Neural cell (in vitro differentiated cells): ENCODE results near the gene CCNY.

Experiments used
- EP300 ChIP-seq: fragments of 450-650 bp; conservative IDR thresholded peaks from 2 replicates; pipeline ENCODE4 v1.6.1; 2014; ENCODE audit warnings: antibody characterized with exemption, mild to moderate bottlenecking, moderate library complexity; ENCODE audit not compliant: poor library complexity, severe bottlenecking
- MXI1 ChIP-seq: fragments of 450-650 bp; conservative IDR thresholded peaks from 2 replicates; pipeline ENCODE4 v1.6.1; 2014; ENCODE audit warnings: antibody characterized with exemption, mild to moderate bottlenecking; ENCODE audit not compliant: poor library complexity, severe bottlenecking
- RAD21 ChIP-seq: fragments of 450-650 bp; conservative IDR thresholded peaks from 2 replicates; pipeline ENCODE4 v1.6.1; 2014; ENCODE audit warnings: antibody characterized with exemption, mild to moderate bottlenecking, moderate library complexity
- TF ChIP-seq, protein P1 (sequence below): fragments of 450-650 bp; IDR thresholded peaks from 2 replicates; pipeline ENCODE4 v1.5.1; 2014; ENCODE audit warnings: antibody characterized with exemption, mild to moderate bottlenecking, moderate library complexity; ENCODE audit not compliant: poor library complexity, severe bottlenecking
- TF ChIP-seq, protein P2 (sequence below): IDR thresholded peaks from 2 replicates; pipeline ENCODE4 v1.6.1; 2012; ENCODE audit warnings: borderline replicate concordance

GRCh38 chr10:35379226-35380137 lies 43.2 kb downstream of the CCNY start:
- TF ChIP-seq, protein P1, sequence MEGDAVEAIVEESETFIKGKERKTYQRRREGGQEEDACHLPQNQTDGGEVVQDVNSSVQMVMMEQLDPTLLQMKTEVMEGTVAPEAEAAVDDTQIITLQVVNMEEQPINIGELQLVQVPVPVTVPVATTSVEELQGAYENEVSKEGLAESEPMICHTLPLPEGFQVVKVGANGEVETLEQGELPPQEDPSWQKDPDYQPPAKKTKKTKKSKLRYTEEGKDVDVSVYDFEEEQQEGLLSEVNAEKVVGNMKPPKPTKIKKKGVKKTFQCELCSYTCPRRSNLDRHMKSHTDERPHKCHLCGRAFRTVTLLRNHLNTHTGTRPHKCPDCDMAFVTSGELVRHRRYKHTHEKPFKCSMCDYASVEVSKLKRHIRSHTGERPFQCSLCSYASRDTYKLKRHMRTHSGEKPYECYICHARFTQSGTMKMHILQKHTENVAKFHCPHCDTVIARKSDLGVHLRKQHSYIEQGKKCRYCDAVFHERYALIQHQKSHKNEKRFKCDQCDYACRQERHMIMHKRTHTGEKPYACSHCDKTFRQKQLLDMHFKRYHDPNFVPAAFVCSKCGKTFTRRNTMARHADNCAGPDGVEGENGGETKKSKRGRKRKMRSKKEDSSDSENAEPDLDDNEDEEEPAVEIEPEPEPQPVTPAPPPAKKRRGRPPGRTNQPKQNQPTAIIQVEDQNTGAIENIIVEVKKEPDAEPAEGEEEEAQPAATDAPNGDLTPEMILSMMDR, result no peak
- TF ChIP-seq RAD21 (no peak), EP300 (no peak), MXI1 (no peak)
- TF ChIP-seq, protein P2, sequence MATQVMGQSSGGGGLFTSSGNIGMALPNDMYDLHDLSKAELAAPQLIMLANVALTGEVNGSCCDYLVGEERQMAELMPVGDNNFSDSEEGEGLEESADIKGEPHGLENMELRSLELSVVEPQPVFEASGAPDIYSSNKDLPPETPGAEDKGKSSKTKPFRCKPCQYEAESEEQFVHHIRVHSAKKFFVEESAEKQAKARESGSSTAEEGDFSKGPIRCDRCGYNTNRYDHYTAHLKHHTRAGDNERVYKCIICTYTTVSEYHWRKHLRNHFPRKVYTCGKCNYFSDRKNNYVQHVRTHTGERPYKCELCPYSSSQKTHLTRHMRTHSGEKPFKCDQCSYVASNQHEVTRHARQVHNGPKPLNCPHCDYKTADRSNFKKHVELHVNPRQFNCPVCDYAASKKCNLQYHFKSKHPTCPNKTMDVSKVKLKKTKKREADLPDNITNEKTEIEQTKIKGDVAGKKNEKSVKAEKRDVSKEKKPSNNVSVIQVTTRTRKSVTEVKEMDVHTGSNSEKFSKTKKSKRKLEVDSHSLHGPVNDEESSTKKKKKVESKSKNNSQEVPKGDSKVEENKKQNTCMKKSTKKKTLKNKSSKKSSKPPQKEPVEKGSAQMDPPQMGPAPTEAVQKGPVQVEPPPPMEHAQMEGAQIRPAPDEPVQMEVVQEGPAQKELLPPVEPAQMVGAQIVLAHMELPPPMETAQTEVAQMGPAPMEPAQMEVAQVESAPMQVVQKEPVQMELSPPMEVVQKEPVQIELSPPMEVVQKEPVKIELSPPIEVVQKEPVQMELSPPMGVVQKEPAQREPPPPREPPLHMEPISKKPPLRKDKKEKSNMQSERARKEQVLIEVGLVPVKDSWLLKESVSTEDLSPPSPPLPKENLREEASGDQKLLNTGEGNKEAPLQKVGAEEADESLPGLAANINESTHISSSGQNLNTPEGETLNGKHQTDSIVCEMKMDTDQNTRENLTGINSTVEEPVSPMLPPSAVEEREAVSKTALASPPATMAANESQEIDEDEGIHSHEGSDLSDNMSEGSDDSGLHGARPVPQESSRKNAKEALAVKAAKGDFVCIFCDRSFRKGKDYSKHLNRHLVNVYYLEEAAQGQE, result no peak
